Measurements from ENCODE around the gene SNX32. TPM values are rescaled to one million over a fixed set of nuclear protein-coding genes. Genes with fewer than 3 reads are reported as not detected.

The SNX32 gene
- total and polyA plus RNA-seq, 4 experiments from 2014 or later = 0.42 to 0.93 (median 0.66) TPM

DNA sequence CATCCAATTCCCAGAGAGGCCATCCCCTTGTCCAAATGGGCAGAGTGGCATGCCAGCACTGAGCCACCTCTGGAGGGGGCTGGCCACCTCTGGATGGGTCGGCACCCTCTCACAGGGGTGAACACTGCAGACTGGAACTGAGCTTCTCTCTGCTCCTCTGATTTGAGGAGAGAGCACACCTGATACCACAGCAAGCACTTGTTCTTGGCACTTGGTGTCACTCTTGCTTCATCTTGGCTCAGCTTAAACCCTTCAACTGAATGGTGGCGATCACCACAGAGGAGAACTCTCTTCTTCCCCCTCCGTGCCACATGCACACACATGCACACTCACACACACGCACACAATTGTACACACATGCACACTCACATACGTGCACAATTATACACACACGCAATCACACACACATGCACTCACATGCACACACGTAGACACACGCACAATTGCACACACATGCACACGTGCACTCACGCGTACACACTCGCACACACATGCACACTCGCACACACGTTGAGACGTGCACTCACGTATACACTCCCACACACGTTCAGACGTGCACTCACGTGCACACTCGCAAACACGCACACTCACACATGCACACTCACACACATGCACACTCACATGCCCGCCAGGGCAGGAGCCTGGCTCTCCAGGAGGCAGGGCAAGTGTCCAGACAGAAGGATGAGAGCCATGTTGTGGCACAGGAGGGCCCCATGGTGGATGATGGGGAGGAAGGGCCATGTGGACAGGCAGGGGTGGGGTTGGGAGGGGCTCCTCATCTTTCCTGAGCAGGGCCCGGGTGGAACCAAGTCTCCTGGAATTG lies 23.5 kb upstream of the SNX32 start:
- Mint-ChIP-seq H3K4me1 (peaks cover 0 to 1% (median 0%) of the 10 kb centered on the region in 4 donors), H3K27me3 (peaks cover 4 to 7% of the 10 kb centered on the region in 2 donors), H3K4me3 (peak overlapping the region in 1 of 8 donors; percentile 33), H3K27ac (peak overlapping the region in 1 of 7 donors; percentile 22), H3K36me3 (no peaks in the 10 kb centered on the region), H3K9me3 (peaks cover 0 to 2% (median 0%) of the 10 kb centered on the region in 8 donors)
- no peaks in the 10 kb centered on the region for H3K9me3 ChIP-seq (ENCODE audit: control insufficient read depth in 1 of 2, low read length in 2 of 2)
- H3K27ac ChIP-seq (ENCODE audit: low read depth, low read length) = no peak overlapping the region
- intact Hi-C loops (cut with micrococcal nuclease) = no loop called here
- no peak for DNase-seq
- H3K4me1 ChIP-seq (ENCODE audit: insufficient read depth, low read length) = no peaks in the 10 kb centered on the region
- H3K36me3 ChIP-seq (ENCODE audit: insufficient read depth, low read length) = no peaks in the 10 kb centered on the region
- ChIA-PET CTCF (ENCODE audit: partially characterized antibody) (interaction anchor here (1.1 to 1.5 kb wide), 2 partner anchors 75 to 77 kb away, joined by 4 read pairs; partner anchors contain the start of gene FIBP), POLR2A (ENCODE audit: partially characterized antibody) (no interaction called here)
- H3K4me3 ChIP-seq (ENCODE audit: low read length in 2 of 2) = no peak overlapping the region
- H3K27me3 ChIP-seq (ENCODE audit: insufficient read depth, low read length) = no peaks in the 10 kb centered on the region

DNA sequence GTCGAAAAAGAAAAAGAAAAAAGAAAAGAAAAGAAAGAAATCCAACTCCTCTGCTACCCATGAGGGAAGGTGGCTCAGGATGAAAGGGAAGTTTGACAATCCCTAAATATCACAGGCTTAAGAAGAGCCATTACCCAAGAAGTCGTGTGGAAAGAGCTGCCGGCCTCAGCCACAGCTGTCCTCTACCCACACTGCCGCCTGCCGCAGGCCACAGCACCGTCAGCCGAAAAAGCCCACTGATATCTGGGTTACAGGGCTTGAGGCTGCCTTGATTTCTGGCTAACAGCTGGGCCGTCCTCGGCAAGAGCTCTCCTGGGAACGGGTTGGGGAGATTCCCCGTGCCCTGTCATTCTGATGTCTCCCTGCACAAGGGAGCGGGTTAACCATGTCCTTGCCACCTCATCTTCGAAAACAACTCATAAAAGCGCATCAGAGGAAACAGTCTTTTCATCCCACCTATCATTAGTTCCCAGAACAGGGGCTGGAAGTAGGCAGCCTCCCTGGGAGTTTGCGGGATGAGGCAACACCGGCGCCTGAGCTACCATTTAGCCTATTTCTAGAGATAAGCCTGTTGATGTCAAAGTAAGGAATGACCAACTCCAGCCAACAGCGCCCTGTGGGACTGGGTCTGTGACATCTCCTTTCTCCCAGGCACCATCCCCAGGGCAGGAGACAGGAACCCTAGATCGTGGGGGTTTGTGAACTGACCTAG lies 21.8 kb upstream of the SNX32 start:
- ChIA-PET POLR2A (ENCODE audit: partially characterized antibody) (interaction anchor here (0.8 kb wide), 1 partner anchor 32 kb away, joined by 3 read pairs; no protein-coding TSS in a partner anchor), CTCF (ENCODE audit: partially characterized antibody) (interaction anchor here (1.1 to 7.9 kb wide), 4 partner anchors 15 to 186 kb away, joined by 3 to 107 read pairs (median 3); partner anchors contain the start of gene AP5B1)
- DNase-seq = no peak
- Histone ChIP-seq H3K4me3 (ENCODE audit: low read length in 2 of 2) (no peak overlapping the region), H3K27ac (ENCODE audit: low read depth, low read length) (no peak overlapping the region), H3K9me3 (ENCODE audit: control insufficient read depth in 1 of 2, low read length in 2 of 2) (no peaks in the 10 kb centered on the region), H3K27me3 (ENCODE audit: insufficient read depth, low read length) (no peaks in the 10 kb centered on the region), H3K36me3 (ENCODE audit: insufficient read depth, low read length) (no peaks in the 10 kb centered on the region), H3K4me1 (ENCODE audit: insufficient read depth, low read length) (peaks cover 2% of the 10 kb centered on the region)
- peaks cover 0 to 2% (median 0%) of the 10 kb centered on the region in 8 donors for H3K9me3 Mint-ChIP-seq
- no peak overlapping the region for H3K4me3 Mint-ChIP-seq
- peaks cover 2 to 6% (median 6%) of the 10 kb centered on the region in 4 donors for H3K4me1 Mint-ChIP-seq
- peaks cover 3 to 7% of the 10 kb centered on the region in 2 donors for H3K27me3 Mint-ChIP-seq
- no peak overlapping the region for H3K27ac Mint-ChIP-seq
- intact Hi-C loops (cut with micrococcal nuclease) = no loop called here
- H3K36me3 Mint-ChIP-seq = no peaks in the 10 kb centered on the region

DNA sequence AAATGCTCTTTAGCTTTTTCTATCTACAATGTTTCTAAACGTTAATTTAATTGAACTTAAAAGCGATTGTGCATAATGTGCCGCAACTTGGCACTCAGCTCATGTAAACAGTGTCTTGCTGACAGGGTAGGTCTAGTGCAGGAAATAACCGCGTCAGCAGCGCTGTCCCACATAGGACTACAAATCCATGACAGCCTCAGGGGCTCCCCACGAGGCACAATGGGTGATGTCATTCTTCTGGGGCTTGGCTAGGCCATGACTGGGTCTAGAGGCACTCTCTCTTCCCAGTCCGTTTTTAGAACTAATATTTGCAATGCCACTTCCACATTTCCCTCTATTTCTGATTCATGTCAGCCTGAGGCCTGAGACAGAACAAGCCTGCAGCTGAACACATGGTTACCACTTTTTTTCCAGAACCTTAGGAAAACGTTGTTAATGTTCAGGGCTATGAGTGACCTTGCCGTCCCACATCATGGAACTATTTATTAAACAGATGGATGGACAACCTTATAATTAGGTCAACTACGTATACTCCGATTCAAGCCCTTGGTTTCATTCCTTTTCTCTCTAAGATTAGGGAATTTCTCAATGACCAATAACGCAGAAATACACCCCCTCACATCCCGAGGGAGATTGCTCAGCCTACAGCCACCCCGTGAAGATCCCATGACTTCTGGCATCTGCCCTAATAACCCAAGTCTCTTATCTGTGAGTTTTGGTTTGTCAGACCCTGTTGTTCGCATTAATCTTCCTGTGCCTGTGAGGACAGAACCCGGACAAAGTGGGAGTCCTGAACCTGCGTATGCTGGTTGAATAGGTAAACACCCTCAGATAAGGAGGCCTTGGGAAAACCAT lies 19.4 kb upstream of the SNX32 start:
- H3K27me3 Mint-ChIP-seq = peaks cover 0 to 4% of the 10 kb centered on the region in 2 donors
- Histone ChIP-seq H3K27ac (ENCODE audit: low read depth, low read length) (no peak overlapping the region), H3K27me3 (ENCODE audit: insufficient read depth, low read length) (no peaks in the 10 kb centered on the region), H3K4me3 (ENCODE audit: low read length in 2 of 2) (no peak overlapping the region), H3K4me1 (ENCODE audit: insufficient read depth, low read length) (peaks cover 12% of the 10 kb centered on the region), H3K9me3 (ENCODE audit: control insufficient read depth in 1 of 2, low read length in 2 of 2) (no peaks in the 10 kb centered on the region), H3K36me3 (ENCODE audit: insufficient read depth, low read length) (no peaks in the 10 kb centered on the region)
- ChIA-PET CTCF (ENCODE audit: partially characterized antibody) (interaction anchor here (0.6 to 7.9 kb wide), 3 partner anchors 33 to 1125 kb away, joined by 4 to 107 read pairs (median 4); partner anchors contain the start of gene AP5B1), POLR2A (ENCODE audit: partially characterized antibody) (interaction anchor here (4.5 kb wide), 1 partner anchor 34 kb away, joined by 24 read pairs; the partner anchor contains the start of gene AP5B1)
- H3K27ac Mint-ChIP-seq = no peak overlapping the region
- H3K9me3 Mint-ChIP-seq = peaks cover 0 to 2% (median 0%) of the 10 kb centered on the region in 8 donors
- no peak overlapping the region for H3K4me3 Mint-ChIP-seq
- peaks cover 6 to 16% (median 11%) of the 10 kb centered on the region in 4 donors for H3K4me1 Mint-ChIP-seq
- H3K36me3 Mint-ChIP-seq = no peaks in the 10 kb centered on the region
- intact Hi-C loops (cut with micrococcal nuclease) = loop anchor here (1.0 kb wide), 1 partner anchor 34 kb away; the partner anchor contains the start of gene AP5B1
- no peak for DNase-seq

DNA sequence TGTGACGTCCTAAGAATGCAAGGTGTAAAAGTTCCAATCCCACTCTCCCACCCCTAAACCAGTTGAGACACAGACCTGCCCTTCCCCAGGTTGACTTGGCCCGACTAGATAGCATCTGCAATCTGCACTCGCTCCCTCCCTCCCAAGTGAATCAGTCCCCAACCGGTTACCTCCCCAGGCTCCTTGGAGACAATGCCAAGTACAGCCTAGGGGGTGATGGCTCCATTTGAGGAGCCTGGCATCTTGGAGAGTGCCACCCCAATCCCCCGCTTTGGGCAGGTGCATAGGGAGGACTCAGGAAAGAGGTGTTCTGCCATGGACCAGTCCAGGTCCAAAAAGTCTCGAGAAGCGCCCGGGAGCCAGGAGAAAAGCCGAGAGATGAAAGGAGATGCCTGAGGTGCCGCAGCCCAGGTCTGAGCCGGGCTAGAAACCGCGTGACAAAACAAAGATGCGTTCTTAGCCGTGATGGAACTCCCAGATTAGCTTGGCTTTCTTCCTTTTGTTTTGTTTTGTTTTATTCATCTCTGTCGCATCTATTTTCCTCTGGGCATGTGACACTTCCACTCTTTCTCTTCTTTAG lies 18.7 kb upstream of the SNX32 start:
- Histone ChIP-seq H3K27me3 (ENCODE audit: insufficient read depth, low read length) (no peaks in the 10 kb centered on the region), H3K36me3 (ENCODE audit: insufficient read depth, low read length) (no peaks in the 10 kb centered on the region), H3K4me1 (ENCODE audit: insufficient read depth, low read length) (peaks cover 12% of the 10 kb centered on the region), H3K9me3 (ENCODE audit: control insufficient read depth in 1 of 2, low read length in 2 of 2) (no peaks in the 10 kb centered on the region), H3K4me3 (ENCODE audit: low read length in 2 of 2) (no peak overlapping the region), H3K27ac (ENCODE audit: low read depth, low read length) (no peak overlapping the region)
- H3K9me3 Mint-ChIP-seq = peaks cover 0 to 2% (median 0%) of the 10 kb centered on the region in 8 donors
- POLR2A ChIA-PET (ENCODE audit: partially characterized antibody) = interaction anchor here (4.5 kb wide), 1 partner anchor 34 kb away, joined by 24 read pairs; the partner anchor contains the start of gene AP5B1
- CTCF ChIA-PET (ENCODE audit: partially characterized antibody) = interaction anchor here (4.7 to 7.9 kb wide), 2 partner anchors 34 to 103 kb away, joined by 53 to 107 read pairs; partner anchors contain the start of genes AP5B1 and KAT5
- H3K36me3 Mint-ChIP-seq = no peaks in the 10 kb centered on the region
- peaks cover 6 to 16% (median 11%) of the 10 kb centered on the region in 4 donors for H3K4me1 Mint-ChIP-seq
- H3K27me3 Mint-ChIP-seq = peaks cover 0 to 4% of the 10 kb centered on the region in 2 donors
- H3K27ac Mint-ChIP-seq = peak overlapping the region in 1 of 7 donors; percentile 36
- intact Hi-C loops (cut with micrococcal nuclease) = loop anchor here (1.0 kb wide), 1 partner anchor 35 kb away; the partner anchor contains the start of gene AP5B1
- no peak for DNase-seq
- H3K4me3 Mint-ChIP-seq = no peak overlapping the region

DNA sequence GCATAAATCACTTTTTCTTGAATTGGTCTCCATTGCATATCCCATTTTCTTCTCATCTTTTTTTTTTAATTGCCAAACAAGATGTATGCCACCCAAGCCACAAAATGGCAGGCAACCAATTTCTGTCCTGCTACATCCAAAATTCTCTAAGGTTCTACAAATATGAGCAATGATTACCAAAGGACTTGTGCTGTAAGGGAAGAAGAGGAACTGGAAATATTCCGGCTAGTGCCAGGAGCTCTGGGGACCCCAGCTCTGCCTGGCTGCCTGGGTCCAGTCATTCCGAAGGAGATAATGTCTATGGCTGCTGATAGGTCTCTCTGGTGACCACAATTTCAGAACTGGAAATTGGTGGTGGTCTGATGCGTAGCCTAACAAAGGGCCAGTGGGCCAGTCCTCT lies 17.1 kb upstream of the SNX32 start:
- ChIA-PET POLR2A (ENCODE audit: partially characterized antibody) (interaction anchor here (0.6 to 4.5 kb wide), 6 partner anchors 16 to 318 kb away, joined by 3 to 25 read pairs (median 6); partner anchors contain the start of genes AP5B1 and KAT5), CTCF (ENCODE audit: partially characterized antibody) (interaction anchor here (0.9 to 7.9 kb wide), 17 partner anchors 9 to 191 kb away, joined by 3 to 107 read pairs (median 9); partner anchors contain the start of genes AP5B1, KAT5 and SNX32)
- DNase-seq = no peak
- Histone ChIP-seq H3K27ac (ENCODE audit: low read depth, low read length) (no peak overlapping the region), H3K4me1 (ENCODE audit: insufficient read depth, low read length) (peaks cover 12% of the 10 kb centered on the region), H3K9me3 (ENCODE audit: control insufficient read depth in 1 of 2, low read length in 2 of 2) (no peaks in the 10 kb centered on the region), H3K27me3 (ENCODE audit: insufficient read depth, low read length) (no peaks in the 10 kb centered on the region), H3K36me3 (ENCODE audit: insufficient read depth, low read length) (no peaks in the 10 kb centered on the region), H3K4me3 (ENCODE audit: low read length in 2 of 2) (no peak overlapping the region)
- Mint-ChIP-seq H3K9me3 (peaks cover 0 to 2% (median 0%) of the 10 kb centered on the region in 8 donors), H3K27ac (peak overlapping the region in 3 of 7 donors; percentile 23 to 81 (median 32)), H3K27me3 (no peaks in the 10 kb centered on the region), H3K4me3 (peak overlapping the region in 5 of 8 donors; percentile 31 to 82 (median 74)), H3K36me3 (no peaks in the 10 kb centered on the region), H3K4me1 (peaks cover 6 to 16% (median 10%) of the 10 kb centered on the region in 4 donors)
- intact Hi-C loops (cut with micrococcal nuclease) = no loop called here

DNA sequence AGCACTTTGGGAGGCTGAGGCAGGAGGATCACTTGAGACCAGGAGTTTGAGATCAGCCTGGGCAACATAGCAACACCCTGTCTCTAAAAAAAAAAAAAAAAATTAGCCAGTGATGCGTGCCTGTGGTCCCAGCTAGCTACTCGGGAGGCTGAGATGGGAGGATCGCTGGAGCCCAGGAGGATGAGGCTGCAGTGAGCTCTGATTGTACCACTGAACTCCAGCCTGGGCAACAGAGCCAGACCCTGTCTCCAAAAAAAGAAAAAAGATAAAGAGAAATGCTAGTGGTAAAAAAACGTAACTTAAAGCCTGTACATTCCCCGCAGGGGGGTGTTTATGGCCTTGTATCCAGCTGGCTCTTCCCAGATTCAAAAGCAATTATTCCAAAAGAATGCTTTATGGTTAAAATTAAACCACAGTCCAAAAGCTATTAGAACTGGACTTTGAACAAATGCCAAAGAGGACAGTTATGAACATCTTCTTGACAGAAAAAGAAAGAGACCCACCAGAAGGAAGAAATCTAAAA lies 16.4 kb upstream of the SNX32 start:
- ChIA-PET POLR2A (ENCODE audit: partially characterized antibody) (interaction anchor here (0.8 to 4.5 kb wide), 8 partner anchors 16 to 191 kb away, joined by 3 to 25 read pairs (median 4); partner anchors contain the start of genes AP5B1 and KAT5), CTCF (ENCODE audit: partially characterized antibody) (interaction anchor here (0.6 to 7.9 kb wide), 24 partner anchors 9 to 191 kb away, joined by 3 to 107 read pairs (median 6); partner anchors contain the start of genes AP5B1, CCDC85B, KAT5 and SNX32)
- no peaks in the 10 kb centered on the region for H3K27me3 Mint-ChIP-seq
- no peaks in the 10 kb centered on the region for H3K36me3 Mint-ChIP-seq
- Histone ChIP-seq H3K27me3 (ENCODE audit: insufficient read depth, low read length) (no peaks in the 10 kb centered on the region), H3K36me3 (ENCODE audit: insufficient read depth, low read length) (no peaks in the 10 kb centered on the region), H3K9me3 (ENCODE audit: control insufficient read depth in 1 of 2, low read length in 2 of 2) (no peaks in the 10 kb centered on the region), H3K27ac (ENCODE audit: low read depth, low read length) (peak overlapping the region; percentile 53), H3K4me1 (ENCODE audit: insufficient read depth, low read length) (peaks cover 12% of the 10 kb centered on the region), H3K4me3 (ENCODE audit: low read length in 2 of 2) (peak overlapping the region; percentile 24 to 70)
- peaks cover 0 to 2% (median 0%) of the 10 kb centered on the region in 8 donors for H3K9me3 Mint-ChIP-seq
- intact Hi-C loops (cut with micrococcal nuclease) = no loop called here
- DNase-seq = no peak
- H3K4me1 Mint-ChIP-seq = peaks cover 6 to 16% (median 10%) of the 10 kb centered on the region in 4 donors
- peak overlapping the region; percentile 73 to 92 (median 81) for H3K27ac Mint-ChIP-seq
- H3K4me3 Mint-ChIP-seq = peak overlapping the region; percentile 73 to 85 (median 78)
